ENCODE measurements around the gene SNX30.

SNX30 gene

GRCh38 chr9:112774006-112774996, 23.7 kb downstream of the SNX30 start:
- in situ Hi-C loops (cut with HindIII; ENCODE audit: low pct_unique_long_range_greater_than_20kb, low sequenced_read_pairs): no loop called here
- DNase-seq (ENCODE audit: low read depth in 1 of 2, low spot score in 1 of 2): no peak
- TF ChIP-seq JUND (IDR thresholded peaks at IDR 0.05; ENCODE audit: low read depth): no peak

GRCh38 chr9:112777914-112778313, 27.4 kb downstream of the SNX30 start:
- TF ChIP-seq JUND (IDR thresholded peaks at IDR 0.05; ENCODE audit: low read depth): no peak
- in situ Hi-C loops (cut with HindIII; ENCODE audit: low pct_unique_long_range_greater_than_20kb, low sequenced_read_pairs): no loop called here
- DNase-seq (ENCODE audit: low read depth in 1 of 2, low spot score in 1 of 2): no peak

DNA sequence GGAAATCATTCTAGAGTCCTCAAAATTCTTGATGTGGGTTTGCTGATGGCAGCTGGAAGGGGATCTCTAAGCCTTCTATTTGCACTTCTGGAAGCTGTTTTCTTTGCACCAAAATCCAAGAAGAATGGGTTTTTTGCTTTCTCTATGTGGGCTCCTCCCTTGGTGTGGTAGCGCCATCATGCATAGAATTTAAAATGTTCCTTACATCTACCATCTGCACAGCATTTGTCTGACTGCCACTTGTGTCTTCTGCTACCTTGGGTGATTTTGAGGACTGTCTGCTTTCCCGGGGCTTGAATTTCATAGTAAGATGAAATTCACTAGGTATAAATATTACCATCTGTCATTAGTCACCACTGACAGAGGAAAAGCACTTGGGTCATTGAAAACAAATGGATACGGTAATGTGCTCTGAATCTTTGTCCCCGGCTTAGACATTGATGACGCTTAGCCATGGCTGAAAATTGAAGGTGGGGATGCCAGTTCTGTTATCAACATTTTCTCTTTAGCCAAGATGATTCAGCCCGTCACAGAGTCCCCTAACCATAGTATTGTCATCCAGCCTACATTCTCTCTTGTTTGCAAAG, 30.0 kb downstream of the SNX30 start:
- no peak for DNase-seq (ENCODE audit: low read depth in 1 of 2, low spot score in 1 of 2)
- TF ChIP-seq JUND (IDR thresholded peaks at IDR 0.05; ENCODE audit: low read depth): no peak
- in situ Hi-C loops (cut with HindIII; ENCODE audit: low pct_unique_long_range_greater_than_20kb, low sequenced_read_pairs): no loop called here

- no peak for DNase-seq (ENCODE audit: low read depth in 1 of 2, low spot score in 1 of 2)
- TF ChIP-seq JUND (IDR thresholded peaks at IDR 0.05; ENCODE audit: low read depth): no peak
- in situ Hi-C loops (cut with HindIII; ENCODE audit: low pct_unique_long_range_greater_than_20kb, low sequenced_read_pairs): no loop called here
These were observed 31.7 kb downstream of the SNX30 start for GRCh38 chr9:112782218-112782617.

DNA sequence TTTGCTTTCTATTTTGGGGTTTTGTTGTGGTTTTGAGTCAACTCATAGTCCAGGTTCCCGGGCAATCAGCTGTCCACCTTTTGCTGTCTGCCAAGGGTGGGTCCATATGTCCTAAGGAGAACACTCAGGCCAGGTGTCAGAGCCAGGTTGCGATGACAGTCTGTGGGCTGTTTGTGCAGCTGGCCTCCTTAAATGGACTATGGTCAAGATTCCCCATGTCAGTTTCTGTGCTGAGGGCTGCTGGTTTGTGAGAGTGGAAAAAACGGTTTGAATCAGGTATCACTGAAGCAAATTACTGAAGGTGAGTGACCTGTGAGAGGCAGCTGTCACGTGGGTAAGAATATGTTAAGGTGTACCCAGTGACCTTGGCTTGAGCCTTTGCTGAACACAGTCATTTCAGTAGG, 33.0 kb downstream of the SNX30 start:
- no peak for TF ChIP-seq JUND (IDR thresholded peaks at IDR 0.05; ENCODE audit: low read depth)
- DNase-seq (ENCODE audit: low read depth in 1 of 2, low spot score in 1 of 2): no peak
- in situ Hi-C loops (cut with HindIII; ENCODE audit: low pct_unique_long_range_greater_than_20kb, low sequenced_read_pairs): no loop called here

DNA sequence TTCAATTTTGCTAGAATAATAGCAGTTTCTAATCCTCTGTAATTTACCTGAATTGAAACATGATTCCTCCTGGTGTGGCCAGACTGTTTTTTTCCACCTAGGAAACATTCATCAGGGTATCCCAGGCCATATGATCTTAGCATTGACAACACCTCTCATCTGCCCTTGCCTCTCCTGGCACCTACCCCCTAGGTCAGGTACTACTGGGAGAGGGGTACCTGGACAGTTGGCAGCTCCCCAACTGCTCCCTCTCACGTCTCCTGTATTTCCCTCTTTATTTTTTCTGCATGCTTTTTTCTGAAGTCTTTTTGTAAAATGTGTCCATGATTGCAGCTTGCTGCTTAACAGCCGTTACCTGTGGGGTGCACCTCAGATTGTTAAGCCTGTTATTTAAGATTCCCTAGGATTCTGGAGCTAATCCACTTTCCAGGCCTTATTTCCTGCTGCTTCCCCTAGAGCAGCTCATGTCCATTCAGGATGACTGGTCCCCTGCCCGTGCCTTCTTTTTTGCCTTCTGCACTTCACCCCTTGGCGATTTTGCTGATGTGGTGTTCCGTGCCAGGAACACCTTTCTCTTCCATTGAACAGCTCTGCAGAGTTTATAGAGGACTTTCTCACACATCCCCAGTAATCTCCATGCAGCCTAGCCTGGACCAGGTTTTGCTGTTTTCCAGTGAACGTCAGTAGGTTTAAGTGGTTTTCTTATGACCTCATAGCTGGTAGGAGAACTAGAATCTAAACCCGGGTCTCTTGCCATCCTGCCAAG, 33.6 kb downstream of the SNX30 start:
- in situ Hi-C loops (cut with HindIII; ENCODE audit: low pct_unique_long_range_greater_than_20kb, low sequenced_read_pairs): no loop called here
- DNase-seq (ENCODE audit: low read depth in 1 of 2, low spot score in 1 of 2): peak in 1 of 2 experiments; percentile 87
- TF ChIP-seq JUND (IDR thresholded peaks at IDR 0.05; ENCODE audit: low read depth): 0 out of 2 replicates have a peak, but pooled peaks have one; percentile 30

DNA sequence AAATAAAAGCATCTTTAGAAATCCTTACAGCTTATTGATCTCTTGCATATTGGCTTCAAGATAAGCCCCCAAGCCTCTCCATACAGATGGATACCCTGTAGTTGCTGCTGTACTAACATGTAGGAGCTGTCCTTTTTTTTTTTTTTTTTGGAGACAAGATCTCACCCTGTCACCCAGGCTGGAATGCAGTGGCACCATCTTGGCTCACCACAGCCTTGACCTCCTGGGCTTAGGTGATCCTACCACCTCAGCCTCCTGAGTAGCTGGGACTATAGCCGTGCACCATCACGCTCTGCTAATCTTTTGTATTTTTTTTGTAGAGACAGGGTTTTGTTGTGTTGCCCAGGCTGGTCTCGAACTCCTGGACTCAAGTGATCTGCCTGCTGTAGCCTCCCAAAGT, 35.4 kb downstream of the SNX30 start:
- in situ Hi-C loops (cut with HindIII; ENCODE audit: low pct_unique_long_range_greater_than_20kb, low sequenced_read_pairs): no loop called here
- TF ChIP-seq JUND (IDR thresholded peaks at IDR 0.05; ENCODE audit: low read depth): no peak
- peak in 1 of 2 experiments; percentile 66 for DNase-seq (ENCODE audit: low read depth in 1 of 2, low spot score in 1 of 2)

DNA sequence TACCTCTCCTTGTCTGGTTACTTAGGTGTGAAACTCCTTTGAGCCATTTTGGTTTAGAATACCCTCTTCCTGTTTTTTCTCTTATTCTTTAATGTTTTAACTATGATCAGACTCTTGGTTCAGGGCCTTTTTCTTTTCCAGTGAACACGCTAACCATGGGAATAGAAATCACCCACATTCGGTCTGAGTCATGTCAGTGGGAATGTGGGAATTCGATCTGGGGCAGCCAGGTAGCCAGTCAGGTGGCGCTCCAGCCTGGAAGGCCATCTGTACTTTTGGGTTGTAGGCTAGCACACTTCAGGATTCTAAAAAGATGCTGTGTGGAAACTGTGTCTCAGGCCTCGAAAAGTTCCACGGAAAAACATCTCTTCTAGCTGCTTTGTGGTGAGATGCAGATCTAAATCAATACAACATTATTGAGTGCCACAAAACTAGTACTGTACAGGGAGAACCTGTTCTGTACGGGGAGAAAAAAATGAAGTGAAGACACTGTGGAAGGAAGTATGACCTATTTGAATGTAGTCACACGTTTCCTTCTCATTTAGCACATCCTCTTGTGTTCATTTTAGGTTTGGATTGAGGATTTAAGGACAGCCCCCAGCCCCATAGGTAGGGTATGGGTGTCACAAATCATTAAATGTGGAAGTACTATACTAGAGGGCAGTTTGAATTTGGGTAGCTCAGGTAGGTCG, 36.4 kb downstream of the SNX30 start:
- in situ Hi-C loops (cut with HindIII; ENCODE audit: low pct_unique_long_range_greater_than_20kb, low sequenced_read_pairs): no loop called here

GRCh38 chr9:112787978-112788377, 37.4 kb downstream of the SNX30 start:
- TF ChIP-seq JUND (IDR thresholded peaks at IDR 0.05; ENCODE audit: low read depth): no peak
- DNase-seq (ENCODE audit: low read depth in 1 of 2, low spot score in 1 of 2): no peak
- in situ Hi-C loops (cut with HindIII; ENCODE audit: low pct_unique_long_range_greater_than_20kb, low sequenced_read_pairs): no loop called here

More for the DNA sequence above, 36.4 kb downstream of the SNX30 start:
- DNase-seq (ENCODE audit: low read depth in 1 of 2, low spot score in 1 of 2): peak in 1 of 2 experiments; percentile 93
- no peak; the same call in 1 of the 2 replicates for TF ChIP-seq JUND (IDR thresholded peaks at IDR 0.05; ENCODE audit: low read depth)

- no peak for DNase-seq (ENCODE audit: low read depth in 1 of 2, low spot score in 1 of 2)
- no peak for TF ChIP-seq JUND (IDR thresholded peaks at IDR 0.05; ENCODE audit: low read depth)
- in situ Hi-C loops (cut with HindIII; ENCODE audit: low pct_unique_long_range_greater_than_20kb, low sequenced_read_pairs): no loop called here
These were observed 38.9 kb downstream of the SNX30 start for GRCh38 chr9:112789473-112789872.

- no peak for DNase-seq (ENCODE audit: low read depth in 1 of 2, low spot score in 1 of 2)
- no peak for TF ChIP-seq JUND (IDR thresholded peaks at IDR 0.05; ENCODE audit: low read depth)
- in situ Hi-C loops (cut with HindIII; ENCODE audit: low pct_unique_long_range_greater_than_20kb, low sequenced_read_pairs): no loop called here
These were observed 39.6 kb downstream of the SNX30 start for GRCh38 chr9:112789891-112790774.

Data from T47D (cell line).